Measurements from ENCODE around the gene PARK7. TPM values are rescaled to one million over a fixed set of nuclear protein-coding genes. Genes with fewer than 3 reads are reported as not detected.

Gene PARK7
- total RNA-seq, 1 experiment from 2014 or later: 257 TPM

- no peak for DNase-seq (ENCODE audit: low read depth)
These were observed 23.3 kb downstream of the PARK7 start for GRCh38 chr1:7984811-7985210.

- DNase-seq (ENCODE audit: low read depth): no peak
These were observed 24.5 kb downstream of the PARK7 start for GRCh38 chr1:7985851-7986612.

- DNase-seq (ENCODE audit: low read depth): no peak
These were observed 26.0 kb downstream of the PARK7 start for GRCh38 chr1:7987528-7987927.

GRCh38 chr1:7988576-7988975 is 27.1 kb downstream of the PARK7 start:
- DNase-seq (ENCODE audit: low read depth): no peak

- DNase-seq (ENCODE audit: low read depth): no peak
These were observed 28.4 kb downstream of the PARK7 start for GRCh38 chr1:7989762-7990428.

- DNase-seq (ENCODE audit: low read depth): no peak
These were observed 30.3 kb downstream of the PARK7 start for GRCh38 chr1:7991504-7992440.

- DNase-seq (ENCODE audit: low read depth): no peak
These were observed 31.4 kb downstream of the PARK7 start for GRCh38 chr1:7992885-7993284.

GRCh38 chr1:7993593-7994479 is 32.3 kb downstream of the PARK7 start:
- DNase-seq (ENCODE audit: low read depth): peak; percentile 93

- DNase-seq (ENCODE audit: low read depth): no peak
These were observed 33.3 kb downstream of the PARK7 start for GRCh38 chr1:7994827-7995226.

GRCh38 chr1:7995437-7995836 is 33.9 kb downstream of the PARK7 start:
- DNase-seq (ENCODE audit: low read depth): no peak

- DNase-seq (ENCODE audit: low read depth): no peak
These were observed 40.9 kb downstream of the PARK7 start for GRCh38 chr1:8002329-8002910.

- no peak for DNase-seq (ENCODE audit: low read depth)
These were observed 41.4 kb downstream of the PARK7 start for GRCh38 chr1:8002921-8003320.

GRCh38 chr1:8003438-8004112 is 42.1 kb downstream of the PARK7 start:
- DNase-seq (ENCODE audit: low read depth): no peak

GRCh38 chr1:8004113-8004802 is 42.7 kb downstream of the PARK7 start:
- DNase-seq (ENCODE audit: low read depth): no peak

- peak; percentile 96 for DNase-seq (ENCODE audit: low read depth)
These were observed 43.5 kb downstream of the PARK7 start for GRCh38 chr1:8004803-8005573.

GRCh38 chr1:8006037-8006963 is 44.8 kb downstream of the PARK7 start:
- no peak for DNase-seq (ENCODE audit: low read depth)
